HG03159 (cell line): ENCODE data around the gene NRAP.

Source experiments
- ATAC-seq: cut with Tn5 transposase; IDR thresholded peaks from one replicate; pipeline ENCODE4 v1.9.1; 2021; ENCODE audit warnings: mild to moderate bottlenecking, moderate library complexity; ENCODE audit not compliant: unreplicated experiment

The NRAP gene

GRCh38 chr10:113566888-113567287, 97.0 kb downstream of the NRAP start:
- ATAC-seq, result no peak

GRCh38 chr10:113565364-113565763, 98.5 kb downstream of the NRAP start:
- ATAC-seq, result no peak

- ATAC-seq, result peak; percentile 96
These were observed 100.3 kb downstream of the NRAP start for GRCh38 chr10:113563306-113564088.

GRCh38 chr10:113562704-113563103, 101.1 kb downstream of the NRAP start:
- no peak for ATAC-seq

- ATAC-seq, result no peak
These were observed 101.8 kb downstream of the NRAP start for GRCh38 chr10:113562069-113562468.

- ATAC-seq, result no peak
These were observed 102.6 kb downstream of the NRAP start for GRCh38 chr10:113561214-113561613.

GRCh38 chr10:113560071-113560470, 103.8 kb downstream of the NRAP start:
- no peak for ATAC-seq

- no peak for ATAC-seq
These were observed 105.9 kb downstream of the NRAP start for GRCh38 chr10:113557903-113558321.

- ATAC-seq, result no peak
These were observed 106.4 kb downstream of the NRAP start for GRCh38 chr10:113557424-113557862.

GRCh38 chr10:113555751-113556150, 108.1 kb downstream of the NRAP start:
- ATAC-seq, result no peak

GRCh38 chr10:113555245-113555644, 108.6 kb downstream of the NRAP start:
- ATAC-seq, result no peak

- no peak for ATAC-seq
These were observed 109.6 kb downstream of the NRAP start for GRCh38 chr10:113554214-113554613.

GRCh38 chr10:113553149-113553548, 110.7 kb downstream of the NRAP start:
- no peak for ATAC-seq

- no peak for ATAC-seq
These were observed 111.1 kb downstream of the NRAP start, which contains the start of gene HABP2 for GRCh38 chr10:113552701-113553100. Gene HABP2 (plus strand): TSS chr10:113553053. CDS start chr10:113553122, 69 bp downstream.

- no peak for ATAC-seq
These were observed 111.8 kb downstream of the NRAP start for GRCh38 chr10:113552014-113552413.

GRCh38 chr10:113550365-113550764, 113.5 kb downstream of the NRAP start:
- no peak for ATAC-seq

- ATAC-seq, result no peak
These were observed 114.0 kb downstream of the NRAP start for GRCh38 chr10:113549856-113550255.

- ATAC-seq, result no peak
These were observed 116.4 kb downstream of the NRAP start for GRCh38 chr10:113547426-113547825.

- no peak for ATAC-seq
These were observed 119.4 kb downstream of the NRAP start for GRCh38 chr10:113544392-113544791.

- ATAC-seq, result no peak
These were observed 120.5 kb downstream of the NRAP start for GRCh38 chr10:113543107-113543955.

- ATAC-seq, result no peak
These were observed 122.3 kb downstream of the NRAP start for GRCh38 chr10:113541549-113541927.
